Endothelial cell (in vitro differentiated cells): Measurements from ENCODE around the gene ITGA4. TPM values are rescaled to one million over a fixed set of nuclear protein-coding genes. Genes with fewer than 3 reads are reported as not detected.

Experiments
- DNase-seq: peaks from one replicate; pipeline ENCODE4 v3.0.0; 2021; ENCODE audit warnings: low spot score
- H3K27ac Mint-ChIP-seq: one replicate; pipeline ENCODE4 v1.8.0; 2021; ENCODE audit warnings: mixed read lengths, inconsistent platforms; ENCODE audit not compliant: unreplicated experiment
- H3K27me3 Mint-ChIP-seq: one replicate; pipeline ENCODE4 v1.8.0; 2021; ENCODE audit warnings: mild to moderate bottlenecking, moderate library complexity, mixed read lengths, inconsistent platforms; ENCODE audit not compliant: unreplicated experiment
- H3K36me3 Mint-ChIP-seq: one replicate; pipeline ENCODE4 v1.8.0; 2021; ENCODE audit warnings: mild to moderate bottlenecking, low read depth, mixed read lengths, inconsistent platforms; ENCODE audit not compliant: unreplicated experiment
- H3K4me1 Mint-ChIP-seq: one replicate; pipeline ENCODE4 v1.8.0; 2021; ENCODE audit warnings: mild to moderate bottlenecking, mixed read lengths, inconsistent platforms; ENCODE audit not compliant: unreplicated experiment
- H3K4me3 Mint-ChIP-seq: one replicate; pipeline ENCODE4 v1.8.0; 2021; ENCODE audit warnings: mild to moderate bottlenecking, mixed read lengths, inconsistent platforms; ENCODE audit not compliant: unreplicated experiment
- H3K9me3 Mint-ChIP-seq: one replicate; pipeline ENCODE4 v1.8.0; 2021; ENCODE audit warnings: mixed read lengths, inconsistent platforms; ENCODE audit not compliant: unreplicated experiment
- CTCF ChIP-seq: fragments of 200-600 bp; sonication (generic); IDR thresholded peaks from one replicate; pipeline ENCODE4 v1.5.0; 2021; ENCODE audit warnings: antibody characterized with exemption; ENCODE audit not compliant: unreplicated experiment
- total RNA-seq: library from RNA; stranded (reverse); fragmentation: NEBNext Ultra II Directional; extraction: Animal tissue kit (Norgen Biotek cat#: 25700); gene quantifications from one replicate; pipeline ENCODE4 v1.2.1, GENCODE V29; 2021; ENCODE audit not compliant: unreplicated experiment

ITGA4 gene
- total RNA-seq, 1 donor from 2014 or later, result 5.7 TPM

GRCh38 chr2:181474222-181474881 is 17.2 kb downstream of the ITGA4 start:
- Mint-ChIP-seq H3K4me3 (no peak overlapping the region), H3K36me3 (no peaks in the 10 kb centered on the region), H3K27me3 (peaks cover 1% of the 10 kb centered on the region), H3K4me1 (peaks cover 5% of the 10 kb centered on the region), H3K27ac (no peak overlapping the region), H3K9me3 (no peaks in the 10 kb centered on the region)
- DNase-seq, result no peak
- no peak for TF ChIP-seq CTCF

- Mint-ChIP-seq H3K4me3 (no peak overlapping the region), H3K27ac (no peak overlapping the region), H3K4me1 (no peaks in the 10 kb centered on the region), H3K27me3 (no peaks in the 10 kb centered on the region), H3K36me3 (no peaks in the 10 kb centered on the region), H3K9me3 (no peaks in the 10 kb centered on the region)
- no peak for DNase-seq
- TF ChIP-seq CTCF, result no peak
Observed at GRCh38 chr2:181483211-181483610, 26.0 kb downstream of the ITGA4 start.

GRCh38 chr2:181483876-181484275 is 26.7 kb downstream of the ITGA4 start:
- H3K27me3 Mint-ChIP-seq, result no peaks in the 10 kb centered on the region
- H3K4me1 Mint-ChIP-seq, result no peaks in the 10 kb centered on the region
- no peak for DNase-seq
- H3K36me3 Mint-ChIP-seq, result no peaks in the 10 kb centered on the region
- H3K4me3 Mint-ChIP-seq, result no peak overlapping the region
- TF ChIP-seq CTCF, result no peak
- no peaks in the 10 kb centered on the region for H3K9me3 Mint-ChIP-seq
- H3K27ac Mint-ChIP-seq, result no peak overlapping the region

GRCh38 chr2:181484851-181485637 is 27.9 kb downstream of the ITGA4 start:
- no peak for TF ChIP-seq CTCF
- Mint-ChIP-seq H3K9me3 (no peaks in the 10 kb centered on the region), H3K4me3 (no peak overlapping the region), H3K27ac (no peak overlapping the region), H3K4me1 (no peaks in the 10 kb centered on the region), H3K27me3 (no peaks in the 10 kb centered on the region), H3K36me3 (no peaks in the 10 kb centered on the region)
- DNase-seq, result no peak

- no peak for TF ChIP-seq CTCF
- no peaks in the 10 kb centered on the region for H3K4me1 Mint-ChIP-seq
- DNase-seq, result no peak
- no peak overlapping the region for H3K4me3 Mint-ChIP-seq
- H3K27me3 Mint-ChIP-seq, result no peaks in the 10 kb centered on the region
- no peak overlapping the region for H3K27ac Mint-ChIP-seq
- H3K9me3 Mint-ChIP-seq, result no peaks in the 10 kb centered on the region
- no peaks in the 10 kb centered on the region for H3K36me3 Mint-ChIP-seq
Observed at GRCh38 chr2:181485638-181485946, 28.4 kb downstream of the ITGA4 start.
